Measurements from ENCODE around the gene TTYH2.
"Not testable (repeated sequence)": the region's sequence is repeated elsewhere in the genome, so short reads cannot be mapped to it uniquely, and the experiment has no call there.

The TTYH2 gene

GRCh38 chr17:74274709-74275340 is 61.5 kb downstream of the TTYH2 start:
- in situ Hi-C loops (cut with MboI; ENCODE audit: low sequenced_read_pairs) = no loop called here
- Histone ChIP-seq H3K36me3 (replicated peaks) (no peaks in the 10 kb centered on the region), H3K4me1 (no peaks in the 10 kb centered on the region), H3K4me3 (no peak overlapping the region), H3K9me3 (no peaks in the 10 kb centered on the region), H3K27me3 (ENCODE audit: low read depth) (peaks cover 6% of the 10 kb centered on the region; the same call in 1 of the 2 replicates)
- DNase-seq (ENCODE audit: low spot score in 2 of 2) = no peak

- no peak for DNase-seq (ENCODE audit: low spot score in 2 of 2)
- Histone ChIP-seq H3K27me3 (ENCODE audit: low read depth) (peaks cover 6% of the 10 kb centered on the region; the same call in 1 of the 2 replicates), H3K4me1 (no peaks in the 10 kb centered on the region), H3K4me3 (no peak overlapping the region), H3K9me3 (no peaks in the 10 kb centered on the region), H3K36me3 (replicated peaks) (no peaks in the 10 kb centered on the region)
- in situ Hi-C loops (cut with MboI; ENCODE audit: low sequenced_read_pairs) = no loop called here
Observed at GRCh38 chr17:74276051-74276476, 62.7 kb downstream of the TTYH2 start.

GRCh38 chr17:74276541-74277009 is 63.2 kb downstream of the TTYH2 start:
- Histone ChIP-seq H3K4me1 (no peaks in the 10 kb centered on the region), H3K36me3 (replicated peaks) (no peaks in the 10 kb centered on the region), H3K27me3 (ENCODE audit: low read depth) (peaks cover 6% of the 10 kb centered on the region; the same call in 1 of the 2 replicates), H3K4me3 (no peak overlapping the region), H3K9me3 (no peaks in the 10 kb centered on the region)
- in situ Hi-C loops (cut with MboI; ENCODE audit: low sequenced_read_pairs) = no loop called here
- DNase-seq (ENCODE audit: low spot score in 2 of 2) = no peak

- DNase-seq (ENCODE audit: low spot score in 2 of 2) = no peak
- Histone ChIP-seq H3K9me3 (no peaks in the 10 kb centered on the region), H3K4me1 (no peaks in the 10 kb centered on the region), H3K27me3 (ENCODE audit: low read depth) (peaks cover 6% of the 10 kb centered on the region; the same call in 1 of the 2 replicates), H3K36me3 (replicated peaks) (no peaks in the 10 kb centered on the region), H3K4me3 (no peak overlapping the region)
- in situ Hi-C loops (cut with MboI; ENCODE audit: low sequenced_read_pairs) = no loop called here
Observed at GRCh38 chr17:74277935-74278334, 64.6 kb downstream of the TTYH2 start.

- DNase-seq (ENCODE audit: low spot score in 2 of 2); H3K9me3 ChIP-seq; H3K4me1 ChIP-seq; in situ Hi-C loops (cut with MboI; ENCODE audit: low sequenced_read_pairs); H3K36me3 ChIP-seq (replicated peaks); H3K27me3 ChIP-seq (ENCODE audit: low read depth); H3K4me3 ChIP-seq: not testable (repeated sequence)
Observed at GRCh38 chr17:74279617-74280016, 66.2 kb downstream of the TTYH2 start.

- Histone ChIP-seq H3K36me3 (replicated peaks) (no peaks in the 10 kb centered on the region), H3K4me1 (no peaks in the 10 kb centered on the region)
- in situ Hi-C loops (cut with MboI; ENCODE audit: low sequenced_read_pairs) = no loop called here
Observed at GRCh38 chr17:74280093-74280513, 66.7 kb downstream of the TTYH2 start.

GRCh38 chr17:74281799-74282198 is 68.4 kb downstream of the TTYH2 start:
- in situ Hi-C loops (cut with MboI; ENCODE audit: low sequenced_read_pairs) = no loop called here
- Histone ChIP-seq H3K9me3 (no peaks in the 10 kb centered on the region), H3K4me3 (no peak overlapping the region), H3K4me1 (no peaks in the 10 kb centered on the region), H3K36me3 (replicated peaks) (no peaks in the 10 kb centered on the region), H3K27me3 (ENCODE audit: low read depth) (no peaks in the 10 kb centered on the region)
- DNase-seq (ENCODE audit: low spot score in 2 of 2) = no peak

More at GRCh38 chr17:74280093-74280513, 66.7 kb downstream of the TTYH2 start:
- no peaks in the 10 kb centered on the region for H3K27me3 ChIP-seq (ENCODE audit: low read depth)
- H3K9me3 ChIP-seq = no peaks in the 10 kb centered on the region
- H3K4me3 ChIP-seq = no peak overlapping the region
- DNase-seq (ENCODE audit: low spot score in 2 of 2) = no peak

- H3K4me1 ChIP-seq; DNase-seq (ENCODE audit: low spot score in 2 of 2); H3K4me3 ChIP-seq; H3K27me3 ChIP-seq (ENCODE audit: low read depth); H3K36me3 ChIP-seq (replicated peaks); H3K9me3 ChIP-seq; in situ Hi-C loops (cut with MboI; ENCODE audit: low sequenced_read_pairs): not testable (repeated sequence)
Observed at GRCh38 chr17:74282274-74282586, 68.9 kb downstream of the TTYH2 start.

- no peak for DNase-seq (ENCODE audit: low spot score in 2 of 2)
- Histone ChIP-seq H3K27me3 (ENCODE audit: low read depth) (no peaks in the 10 kb centered on the region), H3K9me3 (no peaks in the 10 kb centered on the region), H3K4me1 (no peaks in the 10 kb centered on the region), H3K4me3 (no peak overlapping the region), H3K36me3 (replicated peaks) (no peaks in the 10 kb centered on the region)
- in situ Hi-C loops (cut with MboI; ENCODE audit: low sequenced_read_pairs) = no loop called here
Observed at GRCh38 chr17:74282587-74283370, 69.4 kb downstream of the TTYH2 start.

GRCh38 chr17:74283371-74283673 is 70.0 kb downstream of the TTYH2 start:
- Histone ChIP-seq H3K9me3 (no peaks in the 10 kb centered on the region), H3K27me3 (ENCODE audit: low read depth) (no peaks in the 10 kb centered on the region), H3K4me3 (no peak overlapping the region), H3K4me1 (no peaks in the 10 kb centered on the region), H3K36me3 (replicated peaks) (no peaks in the 10 kb centered on the region)
- in situ Hi-C loops (cut with MboI; ENCODE audit: low sequenced_read_pairs) = no loop called here
- no peak for DNase-seq (ENCODE audit: low spot score in 2 of 2)

- H3K27me3 ChIP-seq (ENCODE audit: low read depth) = no peaks in the 10 kb centered on the region
- no peak for DNase-seq (ENCODE audit: low spot score in 2 of 2)
- in situ Hi-C loops (cut with MboI; ENCODE audit: low sequenced_read_pairs) = no loop called here
Observed at GRCh38 chr17:74287031-74287602, 73.7 kb downstream of the TTYH2 start.

GRCh38 chr17:74288785-74289184 is 75.4 kb downstream of the TTYH2 start:
- in situ Hi-C loops (cut with MboI; ENCODE audit: low sequenced_read_pairs) = no loop called here
- H3K4me3 ChIP-seq = no peak overlapping the region

More at GRCh38 chr17:74287031-74287602, 73.7 kb downstream of the TTYH2 start:
- H3K4me3 ChIP-seq = no peak overlapping the region
- no peaks in the 10 kb centered on the region for H3K36me3 ChIP-seq (replicated peaks)
- H3K9me3 ChIP-seq = no peaks in the 10 kb centered on the region
- no peaks in the 10 kb centered on the region for H3K4me1 ChIP-seq

GRCh38 chr17:74289688-74290087 is 76.3 kb downstream of the TTYH2 start:
- Histone ChIP-seq H3K9me3 (no peaks in the 10 kb centered on the region; the same call in 1 of the 2 replicates), H3K36me3 (replicated peaks) (no peaks in the 10 kb centered on the region), H3K27me3 (ENCODE audit: low read depth) (no peaks in the 10 kb centered on the region), H3K4me1 (no peaks in the 10 kb centered on the region), H3K4me3 (no peak overlapping the region)
- DNase-seq (ENCODE audit: low spot score in 2 of 2) = no peak
- in situ Hi-C loops (cut with MboI; ENCODE audit: low sequenced_read_pairs) = no loop called here

More at GRCh38 chr17:74288785-74289184, 75.4 kb downstream of the TTYH2 start:
- DNase-seq (ENCODE audit: low spot score in 2 of 2) = no peak
- H3K4me1 ChIP-seq = no peaks in the 10 kb centered on the region
- H3K36me3 ChIP-seq (replicated peaks) = no peaks in the 10 kb centered on the region
- H3K27me3 ChIP-seq (ENCODE audit: low read depth) = no peaks in the 10 kb centered on the region
- no peaks in the 10 kb centered on the region for H3K9me3 ChIP-seq

- H3K36me3 ChIP-seq (replicated peaks) = no peaks in the 10 kb centered on the region
- no peaks in the 10 kb centered on the region; the same call in 1 of the 2 replicates for H3K9me3 ChIP-seq
- in situ Hi-C loops (cut with MboI; ENCODE audit: low sequenced_read_pairs) = no loop called here
- no peak for DNase-seq (ENCODE audit: low spot score in 2 of 2)
- no peak overlapping the region for H3K4me3 ChIP-seq
- no peaks in the 10 kb centered on the region for H3K27me3 ChIP-seq (ENCODE audit: low read depth)
- H3K4me1 ChIP-seq = no peaks in the 10 kb centered on the region
Observed at GRCh38 chr17:74290340-74290739, 77.0 kb downstream of the TTYH2 start.
